Measurements from ENCODE around the gene C3. TPM values are rescaled to one million over a fixed set of nuclear protein-coding genes. Genes with fewer than 3 reads are reported as not detected.
"Not testable (repeated sequence)": the region's sequence is repeated elsewhere in the genome, so short reads cannot be mapped to it uniquely, and the experiment has no call there.

Gene C3
- polyA plus RNA-seq, 1 experiment: 1.8 TPM

DNA sequence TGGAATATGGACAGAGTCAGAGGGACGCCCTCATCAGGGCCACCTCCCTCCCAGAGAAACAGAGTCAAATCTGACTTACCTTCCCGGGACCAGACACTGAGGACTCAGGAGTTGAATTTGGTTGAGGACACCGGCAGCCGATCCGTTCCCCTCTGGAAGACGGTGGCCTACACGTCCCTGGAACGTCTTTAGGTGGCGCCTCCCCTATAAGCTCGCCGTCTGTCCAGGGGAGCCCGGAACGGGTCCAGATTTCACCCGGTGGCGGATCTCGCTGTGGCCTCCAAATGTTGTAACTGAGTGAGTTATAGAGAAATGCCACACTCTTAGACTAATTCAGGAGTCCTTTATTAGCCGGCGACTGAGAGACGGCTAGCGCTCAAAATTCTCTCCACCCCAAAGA lies 59.5 kb downstream of the C3 start:
- DNase-seq (ENCODE audit: low read depth, low spot score): no peak
- H3K27me3 ChIP-seq (ENCODE audit: control insufficient read depth, insufficient read depth, low read length): peaks cover 9% of the 10 kb centered on the region
- no peak overlapping the region for H3K4me3 ChIP-seq (ENCODE audit: low read depth, low read length)
- peaks cover 7% of the 10 kb centered on the region; the same call in 1 of the 2 replicates for H3K9me3 ChIP-seq (ENCODE audit: control insufficient read depth, insufficient read depth, low read length)
- no peak overlapping the region for H3K27ac ChIP-seq (ENCODE audit: low read depth, low read length)
- ChIA-PET CTCF (no interaction called here), POLR2A (no interaction called here)
- TF ChIP-seq, protein P1, sequence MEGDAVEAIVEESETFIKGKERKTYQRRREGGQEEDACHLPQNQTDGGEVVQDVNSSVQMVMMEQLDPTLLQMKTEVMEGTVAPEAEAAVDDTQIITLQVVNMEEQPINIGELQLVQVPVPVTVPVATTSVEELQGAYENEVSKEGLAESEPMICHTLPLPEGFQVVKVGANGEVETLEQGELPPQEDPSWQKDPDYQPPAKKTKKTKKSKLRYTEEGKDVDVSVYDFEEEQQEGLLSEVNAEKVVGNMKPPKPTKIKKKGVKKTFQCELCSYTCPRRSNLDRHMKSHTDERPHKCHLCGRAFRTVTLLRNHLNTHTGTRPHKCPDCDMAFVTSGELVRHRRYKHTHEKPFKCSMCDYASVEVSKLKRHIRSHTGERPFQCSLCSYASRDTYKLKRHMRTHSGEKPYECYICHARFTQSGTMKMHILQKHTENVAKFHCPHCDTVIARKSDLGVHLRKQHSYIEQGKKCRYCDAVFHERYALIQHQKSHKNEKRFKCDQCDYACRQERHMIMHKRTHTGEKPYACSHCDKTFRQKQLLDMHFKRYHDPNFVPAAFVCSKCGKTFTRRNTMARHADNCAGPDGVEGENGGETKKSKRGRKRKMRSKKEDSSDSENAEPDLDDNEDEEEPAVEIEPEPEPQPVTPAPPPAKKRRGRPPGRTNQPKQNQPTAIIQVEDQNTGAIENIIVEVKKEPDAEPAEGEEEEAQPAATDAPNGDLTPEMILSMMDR (IDR thresholded peaks at IDR 0.05; ENCODE audit: low read depth, low read length): no peak

DNA sequence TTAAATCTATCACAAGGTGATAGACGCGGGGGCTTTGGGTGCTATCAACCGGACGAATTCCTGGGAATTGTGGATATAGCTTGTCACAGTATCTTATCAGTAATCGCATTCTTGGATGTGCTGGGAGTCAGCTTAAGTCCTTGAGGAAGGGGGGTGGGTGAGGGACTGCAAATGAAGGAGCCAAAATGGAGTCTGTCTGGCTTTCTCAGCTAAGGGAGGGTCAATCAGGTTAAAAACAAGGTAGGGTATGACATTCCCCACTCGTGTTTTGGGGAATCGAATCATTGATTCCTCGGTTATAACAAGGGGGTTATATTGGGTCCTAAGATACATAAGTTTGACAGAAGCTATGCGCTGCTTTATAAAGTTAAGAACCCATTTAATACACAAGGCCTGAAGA lies 64.1 kb downstream of the C3 start:
- H3K4me3 ChIP-seq (ENCODE audit: low read depth, low read length); DNase-seq (ENCODE audit: low read depth, low spot score); CTCF ChIA-PET; H3K27ac ChIP-seq (ENCODE audit: low read depth, low read length); H3K27me3 ChIP-seq (ENCODE audit: control insufficient read depth, insufficient read depth, low read length); H3K9me3 ChIP-seq (ENCODE audit: control insufficient read depth, insufficient read depth, low read length); POLR2A ChIA-PET: not testable (repeated sequence)

DNA sequence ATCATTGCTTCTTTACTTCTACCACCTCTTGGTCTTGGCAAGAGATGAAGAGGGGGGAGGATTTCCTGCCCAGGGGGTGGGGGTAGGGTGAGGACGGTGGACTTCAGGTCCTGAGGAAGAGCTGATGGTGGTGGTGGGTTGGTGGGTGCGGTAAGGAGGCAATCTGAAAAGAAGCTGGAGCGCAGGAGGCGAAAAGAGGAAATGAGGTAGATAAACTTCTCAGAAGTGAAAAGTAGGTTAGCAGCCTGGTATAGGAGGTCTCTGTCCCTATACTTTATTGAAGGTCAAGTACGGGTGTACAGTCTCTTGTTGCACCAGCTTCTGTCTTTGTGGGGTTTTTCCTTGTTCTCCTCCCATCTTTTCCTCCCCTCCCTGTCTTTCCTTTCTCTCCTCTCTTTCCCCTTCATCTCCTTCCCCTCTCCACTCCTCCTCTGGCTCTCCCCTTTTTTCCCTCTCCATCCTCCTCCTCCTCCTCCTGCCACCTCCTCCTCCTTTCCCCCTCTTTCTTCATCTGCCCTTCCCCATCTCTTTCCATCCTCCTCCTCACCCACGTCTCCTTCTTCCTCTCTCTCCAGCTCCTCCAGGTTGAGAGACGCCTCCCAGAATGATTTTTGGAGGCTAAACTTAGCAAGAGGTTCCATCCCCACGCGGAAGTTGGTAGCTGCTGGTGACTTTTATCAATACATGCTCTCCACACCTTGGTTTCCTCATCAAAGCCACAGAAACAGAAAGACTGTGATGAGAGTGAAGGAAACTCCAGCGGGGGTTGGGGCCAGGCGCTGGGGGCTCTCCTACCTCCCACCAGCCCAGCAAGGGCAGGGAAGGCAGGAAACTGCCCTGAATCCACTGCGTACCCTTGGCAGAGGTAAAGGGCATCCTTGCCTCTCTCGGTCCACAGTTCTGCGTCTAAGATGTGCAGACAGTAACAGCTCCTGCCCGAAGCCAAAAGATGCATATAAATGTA lies 65.8 kb downstream of the C3 start:
- Histone ChIP-seq H3K4me3 (ENCODE audit: low read depth, low read length) (no peak overlapping the region), H3K27ac (ENCODE audit: low read depth, low read length) (no peak overlapping the region), H3K9me3 (ENCODE audit: control insufficient read depth, insufficient read depth, low read length) (no peaks in the 10 kb centered on the region; the same call in 1 of the 2 replicates), H3K27me3 (ENCODE audit: control insufficient read depth, insufficient read depth, low read length) (no peaks in the 10 kb centered on the region)
- TF ChIP-seq, protein P1 (IDR thresholded peaks at IDR 0.05; ENCODE audit: low read depth, low read length): no peak
- ChIA-PET CTCF (no interaction called here), POLR2A (no interaction called here)
- DNase-seq (ENCODE audit: low read depth, low spot score): no peak

DNA sequence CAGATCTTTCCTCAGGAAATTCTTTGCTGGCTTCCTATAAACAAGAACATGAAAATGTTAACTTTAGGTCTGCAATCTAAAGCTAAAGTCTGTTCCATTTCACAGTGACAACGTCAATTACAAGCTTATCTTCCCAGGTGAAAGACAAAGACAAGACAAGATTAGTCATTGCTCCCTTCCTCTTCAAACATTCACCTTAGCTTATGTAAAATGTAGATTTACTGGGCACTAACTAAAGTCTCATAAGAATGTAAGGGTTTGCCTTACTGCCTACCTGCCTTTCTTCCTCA lies 67.7 kb downstream of the C3 start:
- TF ChIP-seq, protein P1 (IDR thresholded peaks at IDR 0.05; ENCODE audit: low read depth, low read length): no peak
- H3K4me3 ChIP-seq (ENCODE audit: low read depth, low read length): no peak overlapping the region
- no peaks in the 10 kb centered on the region for H3K27me3 ChIP-seq (ENCODE audit: control insufficient read depth, insufficient read depth, low read length)
- POLR2A ChIA-PET: no interaction called here
- CTCF ChIA-PET: interaction anchor here (1.3 kb wide), 1 partner anchor 21 kb away, joined by 5 read pairs; no protein-coding TSS in a partner anchor
- no peaks in the 10 kb centered on the region; the same call in 1 of the 2 replicates for H3K9me3 ChIP-seq (ENCODE audit: control insufficient read depth, insufficient read depth, low read length)
- H3K27ac ChIP-seq (ENCODE audit: low read depth, low read length): no peak overlapping the region
- no peak for DNase-seq (ENCODE audit: low read depth, low spot score)

DNA sequence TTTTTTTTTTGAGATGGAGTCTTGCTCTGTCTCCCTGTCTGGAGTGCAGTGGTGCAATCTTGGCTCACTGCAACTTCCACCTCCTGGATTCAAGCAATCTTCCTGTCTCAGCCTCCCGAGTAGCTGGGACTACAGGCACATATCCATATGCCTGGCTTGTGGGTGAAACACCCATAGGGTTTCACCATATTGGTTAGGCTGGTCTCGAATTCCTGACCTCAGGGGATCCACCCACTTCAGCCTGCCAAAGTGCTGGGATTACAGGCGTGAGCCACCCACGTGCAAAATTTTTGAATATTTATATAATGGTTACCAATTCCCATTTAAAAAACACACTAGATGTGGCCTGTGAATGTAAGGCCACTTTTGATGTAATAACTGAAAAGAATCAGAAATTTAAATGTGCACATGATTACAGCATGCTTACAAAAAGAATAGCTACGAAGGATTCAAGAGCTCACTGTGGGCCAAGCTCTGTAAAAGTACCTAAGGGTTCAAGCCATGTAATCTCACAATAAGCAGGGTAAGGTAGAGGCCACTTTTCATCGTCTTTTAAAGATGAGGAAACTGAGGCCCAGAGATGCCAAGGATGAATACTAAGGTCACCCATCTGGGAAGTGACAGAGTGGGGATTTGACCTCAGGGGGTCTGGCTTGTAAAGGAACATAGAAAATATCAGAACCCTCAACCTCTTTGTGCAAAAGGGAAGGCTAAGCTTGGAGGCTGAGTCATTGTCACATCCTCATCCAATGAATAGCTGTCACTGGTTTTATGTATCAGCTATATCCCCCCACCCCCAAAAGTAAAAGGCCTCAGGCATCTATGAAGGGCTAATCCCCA lies 68.3 kb downstream of the C3 start:
- H3K27me3 ChIP-seq (ENCODE audit: control insufficient read depth, insufficient read depth, low read length): no peaks in the 10 kb centered on the region
- TF ChIP-seq, protein P1 (IDR thresholded peaks at IDR 0.05; ENCODE audit: low read depth, low read length): no peak
- DNase-seq (ENCODE audit: low read depth, low spot score): no peak
- CTCF ChIA-PET: interaction anchor here (1.3 kb wide), 1 partner anchor 20 kb away, joined by 5 read pairs; no protein-coding TSS in a partner anchor
- no peaks in the 10 kb centered on the region; the same call in 1 of the 2 replicates for H3K9me3 ChIP-seq (ENCODE audit: control insufficient read depth, insufficient read depth, low read length)
- H3K4me3 ChIP-seq (ENCODE audit: low read depth, low read length): no peak overlapping the region
- POLR2A ChIA-PET: no interaction called here
- no peak overlapping the region for H3K27ac ChIP-seq (ENCODE audit: low read depth, low read length)

Measured in AG04450 (cell line).